CD14-positive monocyte (primary cell): ENCODE results near the gene AGFG1. TPM values are rescaled to one million over a fixed set of nuclear protein-coding genes. Genes with fewer than 3 reads are reported as not detected.

Source experiments
- DNase-seq, 3 donors: peaks; one replicate each; pipeline ENCODE4 v3.0.0-alpha.2; 2011 to 2022
- H2AFZ ChIP-seq: 2 replicates; pipeline ENCODE4 v1.6.0; 2012; ENCODE audit warnings: mild to moderate bottlenecking, low read depth, low read length, inconsistent platforms; ENCODE audit not compliant: insufficient read depth, poor library complexity, severe bottlenecking
- H3K27ac ChIP-seq, 2 donors: 1 replicate in 1 of 2; 2 replicates in 1 of 2; pipeline ENCODE4 v1.5.1; 2012 to 2013; ENCODE audit warnings: low read length in 2 of 2, control low read depth in 1 of 2, inconsistent platforms in 1 of 2, low read depth in 1 of 2, mild to moderate bottlenecking in 1 of 2
- H3K27me3 ChIP-seq, 2 donors: one replicate each; pipeline versions ENCODE4 v1.6.0 to v1.6.1; 2011 to 2013; ENCODE audit warnings: low read length in 2 of 2; ENCODE audit not compliant: control insufficient read depth in 2 of 2, insufficient read depth in 2 of 2
- H3K36me3 ChIP-seq, 2 donors: replicated peaks in 1 of 2; 1 replicate in 1 of 2; 2 replicates in 1 of 2; pipeline versions ENCODE4 v1.5.1 to v1.6.1; 2012 to 2013; ENCODE audit warnings: low read length in 2 of 2, control low read depth in 1 of 2, inconsistent platforms in 1 of 2, mild to moderate bottlenecking in 1 of 2; ENCODE audit not compliant: insufficient read depth in 2 of 2, control insufficient read depth in 1 of 2
- H3K4me1 ChIP-seq, 2 donors: 1 replicate in 1 of 2; 2 replicates in 1 of 2; pipeline versions ENCODE4 v1.5.1 to v1.6.1; 2012 to 2013; ENCODE audit warnings: low read length in 2 of 2, control low read depth in 1 of 2, inconsistent platforms in 1 of 2, mild to moderate bottlenecking in 1 of 2, moderate library complexity in 1 of 2; ENCODE audit not compliant: insufficient read depth in 2 of 2, control insufficient read depth in 1 of 2
- H3K4me2 ChIP-seq: replicated peaks from 2 replicates; pipeline ENCODE3; 2012; ENCODE audit warnings: low read length, moderate library complexity, mild to moderate bottlenecking; ENCODE audit not compliant: poor library complexity, severe bottlenecking; ENCODE audit errors: extremely low read depth
- H3K4me3 ChIP-seq, 3 experiments: fragments of 200-600 bp in 1 of 3; sonication (generic) in 1 of 3; replicated peaks in 1 of 3; 1 replicate in 2 of 3; 2 replicates in 1 of 3; pipeline ENCODE4 v1.5.1; 2011 to 2013; ENCODE audit warnings: low read length in 3 of 3, mild to moderate bottlenecking in 3 of 3, control low read depth in 2 of 3, low read depth in 2 of 3, inconsistent platforms in 1 of 3, moderate library complexity in 1 of 3
- H3K79me2 ChIP-seq: 2 replicates; pipeline ENCODE4 v1.6.0; 2012; ENCODE audit warnings: mild to moderate bottlenecking, control low read depth, inconsistent platforms, low read length, moderate library complexity; ENCODE audit not compliant: insufficient read depth
- H3K9ac ChIP-seq: 2 replicates; pipeline ENCODE4 v1.6.0; 2017; ENCODE audit warnings: low read length, mild to moderate bottlenecking; ENCODE audit not compliant: insufficient read depth, poor library complexity, severe bottlenecking
- H3K9me3 ChIP-seq, 2 donors: replicated peaks in 1 of 2; 1 replicate in 1 of 2; 2 replicates in 1 of 2; pipeline versions ENCODE4 v1.5.1 to v1.6.1; 2012 to 2013; ENCODE audit warnings: low read length in 2 of 2, control low read depth in 1 of 2; ENCODE audit not compliant: control insufficient read depth in 1 of 2, insufficient read depth in 1 of 2
- H4K20me1 ChIP-seq: 2 replicates; pipeline ENCODE4 v1.6.0; 2012; ENCODE audit warnings: mild to moderate bottlenecking, low read length, control low read depth, moderate library complexity; ENCODE audit not compliant: insufficient read depth
- H3K27ac Mint-ChIP-seq, 7 donors: one replicate each; pipeline ENCODE4 v1.8.0; 2020; ENCODE audit warnings: mild to moderate bottlenecking in 7 of 7, mixed read lengths in 7 of 7, moderate library complexity in 6 of 7, inconsistent platforms in 2 of 7
- H3K27me3 Mint-ChIP-seq, 3 donors: one replicate each; pipeline ENCODE4 v1.8.0; 2021 to 2022; ENCODE audit warnings: low read depth in 3 of 3, mild to moderate bottlenecking in 3 of 3, mixed read lengths in 3 of 3, moderate library complexity in 3 of 3, inconsistent platforms in 1 of 3
- H3K36me3 Mint-ChIP-seq, 2 donors: one replicate each; pipeline ENCODE4 v1.8.0; 2020; ENCODE audit warnings: mixed read lengths in 2 of 2, inconsistent platforms in 1 of 2, mild to moderate bottlenecking in 1 of 2
- H3K4me1 Mint-ChIP-seq: one replicate; pipeline ENCODE4 v1.8.0; 2020; ENCODE audit warnings: mild to moderate bottlenecking, mixed read lengths
- H3K4me3 Mint-ChIP-seq, 2 donors: one replicate each; pipeline ENCODE4 v1.8.0; 2020; ENCODE audit warnings: mild to moderate bottlenecking in 2 of 2, mixed read lengths in 2 of 2, moderate library complexity in 1 of 2
- H3K9me3 Mint-ChIP-seq, 7 donors: one replicate each; pipeline ENCODE4 v1.8.0; 2020 to 2022; ENCODE audit warnings: mixed read lengths in 7 of 7, mild to moderate bottlenecking in 6 of 7, moderate library complexity in 6 of 7, inconsistent platforms in 2 of 7
- CTCF ChIP-seq: fragments of 200-600 bp; IDR thresholded peaks from one replicate; pipeline ENCODE4 v1.8.0; 2022; ENCODE audit warnings: antibody characterized with exemption, mild to moderate bottlenecking
- WGBS: methylation state at CpG from one replicate; pipeline ENCODE4 v1.1.5; 2013; ENCODE audit warnings: missing lambda C conversion rate; ENCODE audit not compliant: insufficient coverage; 5-methylcytosine and 5-hydroxymethylcytosine counted together
- intact Hi-C, 2 donors: fragments of 100-400 bp; cut with micrococcal nuclease; formaldehyde crosslinking; loops; one replicate each; pipeline versions ENCODE4 v1.15.0 to v1.15.1; 2023
- polyA plus RNA-seq, 3 donors: library from polyadenylated mRNA; depleted of rRNA in 1 of 3; unstranded in 2 of 3; stranded (reverse) in 1 of 3; fragments of 300-500 nt in 2 of 3; fragments of >200 nt in 1 of 3; fragmentation: Illumina TruSeq in 2 of 3; gene quantifications; 1 replicate in 2 of 3; 2 replicates in 1 of 3; pipeline ENCODE4 v1.2.3, GENCODE V29; 2012 to 2021

AGFG1 gene
- polyA plus RNA-seq, 3 donors: 17.3 to 76.1 (median 56.9) TPM

GRCh38 chr2:227462972-227463931, 8.7 kb upstream of the AGFG1 start:
- Mint-ChIP-seq H3K4me3 (no peak overlapping the region), H3K27me3 (peaks cover 0 to 2% (median 2%) of the 10 kb centered on the region in 3 donors), H3K4me1 (peaks cover 37% of the 10 kb centered on the region), H3K27ac (no peak overlapping the region), H3K36me3 (peaks cover 2 to 4% of the 10 kb centered on the region in 2 donors), H3K9me3 (peaks cover 0 to 2% (median 0%) of the 10 kb centered on the region in 7 donors)
- Histone ChIP-seq H3K79me2 (no peaks in the 10 kb centered on the region), H4K20me1 (no peaks in the 10 kb centered on the region), H3K9ac (no peak overlapping the region), H3K4me3 (no peak overlapping the region), H3K9me3 (no peaks in the 10 kb centered on the region), H2AFZ (no peak overlapping the region), H3K4me2 (no peak overlapping the region), H3K36me3 (no peaks in the 10 kb centered on the region), H3K27ac (no peak overlapping the region), H3K27me3 (no peaks in the 10 kb centered on the region), H3K4me1 (peaks cover 13 to 30% of the 10 kb centered on the region in 2 donors)
- intact Hi-C loops: loop anchor here in 1 of 2 donors (10.0 kb wide), 1 partner anchor 58 kb away; no protein-coding TSS in a partner anchor
- DNase-seq: no peak
- 90% methylated on average over 10 of the region's 13 CpGs for WGBS
- TF ChIP-seq CTCF: no peak

GRCh38 chr2:227464361-227464760, 7.6 kb upstream of the AGFG1 start:
- peaks cover 2 to 4% of the 10 kb centered on the region in 2 donors for H3K36me3 Mint-ChIP-seq
- no peak for TF ChIP-seq CTCF
- H2AFZ ChIP-seq: no peak overlapping the region
- H3K79me2 ChIP-seq: no peaks in the 10 kb centered on the region
- H3K4me2 ChIP-seq: no peak overlapping the region
- no peaks in the 10 kb centered on the region for H3K9me3 ChIP-seq
- H3K27me3 ChIP-seq: no peaks in the 10 kb centered on the region
- no peak overlapping the region for H3K9ac ChIP-seq
- intact Hi-C loops: loop anchor here in 1 of 2 donors (10.0 kb wide), 1 partner anchor 60 kb away; no protein-coding TSS in a partner anchor
- H3K27ac Mint-ChIP-seq: no peak overlapping the region
- no peak overlapping the region for H3K4me3 Mint-ChIP-seq
- peaks cover 0 to 2% (median 0%) of the 10 kb centered on the region in 7 donors for H3K9me3 Mint-ChIP-seq
- H3K27me3 Mint-ChIP-seq: peaks cover 0 to 2% (median 0%) of the 10 kb centered on the region in 3 donors
- WGBS: 52% methylated on average over 3 of the region's 3 CpGs
- peaks cover 27% of the 10 kb centered on the region for H3K4me1 Mint-ChIP-seq
- H3K4me3 ChIP-seq: no peak overlapping the region
- no peaks in the 10 kb centered on the region for H4K20me1 ChIP-seq
- H3K4me1 ChIP-seq: peaks cover 13 to 22% of the 10 kb centered on the region in 2 donors
- H3K27ac ChIP-seq: no peak overlapping the region
- DNase-seq: no peak
- no peaks in the 10 kb centered on the region for H3K36me3 ChIP-seq
